Measurements from ENCODE around the gene GLCCI1. TPM values are rescaled to one million over a fixed set of nuclear protein-coding genes. Genes with fewer than 3 reads are reported as not detected.

Gene GLCCI1
- total and polyA plus RNA-seq, 10 of the 15 experiments (the other 5 are each of a cell fraction or from before 2014, with no cell fraction given) = 12.6 to 92.0 (median 27.6) TPM

DNA sequence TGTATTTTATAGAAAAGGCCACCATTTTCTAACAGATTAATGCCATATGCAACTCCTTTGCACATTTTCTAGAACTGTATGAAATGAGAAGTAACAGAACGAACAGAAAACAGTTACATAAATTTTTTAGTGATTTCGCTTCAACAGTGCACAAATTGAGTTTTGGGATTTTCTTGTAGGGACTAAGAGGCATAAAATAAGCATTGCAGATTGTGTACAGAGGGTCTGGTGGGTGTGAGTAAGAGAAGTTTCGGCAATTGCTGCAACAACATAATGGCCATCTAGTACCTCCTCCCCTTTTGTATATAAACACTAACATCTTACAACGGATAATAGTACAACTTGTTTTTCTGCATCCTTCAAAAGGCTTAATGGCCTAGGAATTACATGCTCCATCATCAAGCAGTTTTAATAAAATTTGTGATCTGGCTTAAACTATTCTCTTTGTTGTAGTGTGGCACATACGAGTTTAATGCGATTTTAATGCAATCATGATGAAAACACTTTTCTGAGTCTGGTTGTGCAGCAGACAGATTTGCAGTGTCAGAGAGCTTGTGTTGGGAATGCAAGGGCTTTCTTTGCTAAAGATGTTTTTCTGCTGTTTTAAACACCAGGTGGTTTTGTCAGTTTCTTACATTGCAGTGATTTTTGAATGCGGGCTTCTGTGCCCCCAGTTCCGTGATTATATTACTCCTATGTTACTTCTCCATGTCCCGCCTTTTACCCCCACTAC, 2.9 kb downstream of the GLCCI1 start:
- no peak overlapping the region for H2AFZ ChIP-seq (ENCODE audit: control insufficient read depth, low read depth, low read length)
- ATAC-seq (no peak), FAIRE-seq (no peak), DNase-seq (ENCODE audit: low read depth, low spot score) (no peak)
- H3K36me3 ChIP-seq (ENCODE audit: control insufficient read depth in 2 of 2, insufficient read depth in 2 of 2, low read length in 1 of 2) = no peaks in the 10 kb centered on the region; a peak in 1 of 4 replicates
- in situ Hi-C loops (cut with MboI) (no loop called here), intact Hi-C loops (cut with micrococcal nuclease; ENCODE audit: unreplicated experiment) (loop anchor here (2.0 to 5.0 kb wide), 4 partner anchors 66 to 331 kb away; partner anchors contain the start of gene UMAD1)
- peaks cover 87% of the 10 kb centered on the region for H3K79me2 ChIP-seq (ENCODE audit: control insufficient read depth, insufficient read depth, low read length)
- no peaks in the 10 kb centered on the region for H3K27me3 ChIP-seq (replicated peaks in 1 of 2; ENCODE audit: control insufficient read depth in 2 of 2, insufficient read depth in 2 of 2, low read length in 1 of 2)
- POLR2A ChIA-PET = interaction anchor here (0.6 to 1.7 kb wide), 14 partner anchors 8 to 401 kb away, joined by 3 to 9 read pairs (median 4); no protein-coding TSS in a partner anchor
- H4K20me1 ChIP-seq (ENCODE audit: control insufficient read depth, insufficient read depth) = peaks cover 7% of the 10 kb centered on the region
- no peaks in the 10 kb centered on the region; the same call in 2 of the 3 replicates for H3K9me3 ChIP-seq (replicated peaks; ENCODE audit: control insufficient read depth, insufficient read depth, low read length)
- SMC1A ChIA-PET (ENCODE audit: uncharacterized antibody, unreplicated experiment) = interaction anchor here (1.0 to 5.8 kb wide), 24 partner anchors 16 to 243 kb away, joined by 3 to 32 read pairs (median 5); no protein-coding TSS in a partner anchor
- RAD21 ChIA-PET (ENCODE audit: unreplicated experiment) = interaction anchor here (0.8 to 9.4 kb wide), 21 partner anchors 8 to 290 kb away, joined by 3 to 86 read pairs (median 7); no protein-coding TSS in a partner anchor
- TF ChIP-seq, protein P1, sequence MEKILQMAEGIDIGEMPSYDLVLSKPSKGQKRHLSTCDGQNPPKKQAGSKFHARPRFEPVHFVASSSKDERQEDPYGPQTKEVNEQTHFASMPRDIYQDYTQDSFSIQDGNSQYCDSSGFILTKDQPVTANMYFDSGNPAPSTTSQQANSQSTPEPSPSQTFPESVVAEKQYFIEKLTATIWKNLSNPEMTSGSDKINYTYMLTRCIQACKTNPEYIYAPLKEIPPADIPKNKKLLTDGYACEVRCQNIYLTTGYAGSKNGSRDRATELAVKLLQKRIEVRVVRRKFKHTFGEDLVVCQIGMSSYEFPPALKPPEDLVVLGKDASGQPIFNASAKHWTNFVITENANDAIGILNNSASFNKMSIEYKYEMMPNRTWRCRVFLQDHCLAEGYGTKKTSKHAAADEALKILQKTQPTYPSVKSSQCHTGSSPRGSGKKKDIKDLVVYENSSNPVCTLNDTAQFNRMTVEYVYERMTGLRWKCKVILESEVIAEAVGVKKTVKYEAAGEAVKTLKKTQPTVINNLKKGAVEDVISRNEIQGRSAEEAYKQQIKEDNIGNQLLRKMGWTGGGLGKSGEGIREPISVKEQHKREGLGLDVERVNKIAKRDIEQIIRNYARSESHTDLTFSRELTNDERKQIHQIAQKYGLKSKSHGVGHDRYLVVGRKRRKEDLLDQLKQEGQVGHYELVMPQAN (conservative IDR thresholded peaks at IDR 0.05) = 0 out of 2 replicates have a peak, but pooled peaks have one; percentile 30
- TF ChIP-seq, protein P2, sequence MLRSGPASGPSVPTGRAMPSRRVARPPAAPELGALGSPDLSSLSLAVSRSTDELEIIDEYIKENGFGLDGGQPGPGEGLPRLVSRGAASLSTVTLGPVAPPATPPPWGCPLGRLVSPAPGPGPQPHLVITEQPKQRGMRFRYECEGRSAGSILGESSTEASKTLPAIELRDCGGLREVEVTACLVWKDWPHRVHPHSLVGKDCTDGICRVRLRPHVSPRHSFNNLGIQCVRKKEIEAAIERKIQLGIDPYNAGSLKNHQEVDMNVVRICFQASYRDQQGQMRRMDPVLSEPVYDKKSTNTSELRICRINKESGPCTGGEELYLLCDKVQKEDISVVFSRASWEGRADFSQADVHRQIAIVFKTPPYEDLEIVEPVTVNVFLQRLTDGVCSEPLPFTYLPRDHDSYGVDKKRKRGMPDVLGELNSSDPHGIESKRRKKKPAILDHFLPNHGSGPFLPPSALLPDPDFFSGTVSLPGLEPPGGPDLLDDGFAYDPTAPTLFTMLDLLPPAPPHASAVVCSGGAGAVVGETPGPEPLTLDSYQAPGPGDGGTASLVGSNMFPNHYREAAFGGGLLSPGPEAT (IDR thresholded peaks at IDR 0.05; ENCODE audit: low read depth) = 0 out of 2 replicates have a peak, but pooled peaks have one; percentile 2
- TF ChIP-seq POLR2AphosphoS5 (IDR thresholded peaks at IDR 0.05; ENCODE audit: low read length) (0 out of 2 replicates have a peak, but pooled peaks have one; percentile 37), PML (IDR thresholded peaks at IDR 0.05; ENCODE audit: low read length) (0 out of 2 replicates have a peak, but pooled peaks have one; percentile 41), SIN3A (IDR thresholded peaks at IDR 0.05; ENCODE audit: low read depth, low read length) (peak; percentile 64; the same call in 1 of the 2 replicates), ZNF24 (IDR thresholded peaks at IDR 0.05) (peak; percentile 3; the same call in 1 of the 2 replicates), TARDBP (IDR thresholded peaks at IDR 0.05; ENCODE audit: borderline replicate concordance) (no peak), RB1 (IDR thresholded peaks at IDR 0.05; ENCODE audit: borderline replicate concordance) (no peak), DPF2 (IDR thresholded peaks at IDR 0.05) (no peak), TAF1 (IDR thresholded peaks at IDR 0.05; ENCODE audit: borderline replicate concordance, low read depth, low read length) (0 out of 2 replicates have a peak, but pooled peaks have one; percentile 16), SMAD5 (IDR thresholded peaks at IDR 0.05; ENCODE audit: low read depth) (0 out of 2 replicates have a peak, but pooled peaks have one; percentile 33), PAX5 (IDR thresholded peaks at IDR 0.05; ENCODE audit: borderline replicate concordance, low read depth, low read length) (no peak), MXI1 (IDR thresholded peaks at IDR 0.05; ENCODE audit: low read depth, low read length) (0 out of 2 replicates have a peak, but pooled peaks have one; percentile 41), NFIC (IDR thresholded peaks at IDR 0.05; ENCODE audit: low read depth, low read length) (0 out of 2 replicates have a peak, but pooled peaks have one; percentile 26)
- peak overlapping the region; percentile 92 for H3K9ac ChIP-seq (ENCODE audit: control insufficient read depth, insufficient read depth, low read length)
- CTCF ChIA-PET = interaction anchor here (1.0 to 4.7 kb wide), 7 partner anchors 24 to 290 kb away, joined by 3 to 27 read pairs (median 5); no protein-coding TSS in a partner anchor
- peak overlapping the region; percentile 94 for H3K4me2 ChIP-seq (ENCODE audit: control insufficient read depth, insufficient read depth)
- BruUV-seq (replicated peaks) = no TSS peak
- peak overlapping the region; percentile 95 for H3K27ac ChIP-seq (ENCODE audit: control insufficient read depth, insufficient read depth)
- H3K4me3 ChIP-seq = peak overlapping the region; percentile 73
- H3K4me1 ChIP-seq (ENCODE audit: control insufficient read depth, insufficient read depth, low read length) = peaks cover 11% of the 10 kb centered on the region; the same call in 1 of the 2 replicates
- 25% methylated on average over 9 of the region's 9 CpGs for WGBS (ENCODE audit: insufficient coverage, insufficient replicate concordance, low lambda C conversion rate, missing lambda C conversion rate)
